Measurements from ENCODE around the gene FLT3.

FLT3 gene

GRCh38 chr13:27988520-27988919, 111.9 kb downstream of the FLT3 start, which contains the start of gene URAD:
TSS of gene URAD (minus strand) at chr13:27988693. CDS start at chr13:27988637, 56 bp downstream.
- Histone ChIP-seq H3K27me3 (ENCODE audit: low read length) (no peaks in the 10 kb centered on the region), H3F3A (ENCODE audit: insufficient read depth) (no peaks in the 10 kb centered on the region), H4K20me1 (ENCODE audit: low read depth, low read length) (no peaks in the 10 kb centered on the region), H3K9ac (ENCODE audit: low read length) (no peak within 1 kb of the TSS), H3K9me3 (ENCODE audit: insufficient read depth, low read length) (no peaks in the 10 kb centered on the region), H3K4me3 (ENCODE audit: insufficient read depth, low read length, poor library complexity, severe bottlenecking) (no peak within 1 kb of the TSS), H3K4me2 (ENCODE audit: low read depth, low read length, poor library complexity, severe bottlenecking) (no peak within 1 kb of the TSS), H3K79me2 (ENCODE audit: insufficient read depth, low read length) (no peaks in the 10 kb centered on the region), H3K36me3 (ENCODE audit: low read length) (no peaks in the 10 kb centered on the region), H3K9me2 (replicated peaks; ENCODE audit: insufficient read depth, low read length) (no peaks in the 10 kb centered on the region), H2AFZ (ENCODE audit: low read depth, low read length, severe bottlenecking) (no peak within 1 kb of the TSS), H3K27ac (ENCODE audit: low read depth, low read length) (no peak within 1 kb of the TSS)
- TF ChIP-seq, protein P1, sequence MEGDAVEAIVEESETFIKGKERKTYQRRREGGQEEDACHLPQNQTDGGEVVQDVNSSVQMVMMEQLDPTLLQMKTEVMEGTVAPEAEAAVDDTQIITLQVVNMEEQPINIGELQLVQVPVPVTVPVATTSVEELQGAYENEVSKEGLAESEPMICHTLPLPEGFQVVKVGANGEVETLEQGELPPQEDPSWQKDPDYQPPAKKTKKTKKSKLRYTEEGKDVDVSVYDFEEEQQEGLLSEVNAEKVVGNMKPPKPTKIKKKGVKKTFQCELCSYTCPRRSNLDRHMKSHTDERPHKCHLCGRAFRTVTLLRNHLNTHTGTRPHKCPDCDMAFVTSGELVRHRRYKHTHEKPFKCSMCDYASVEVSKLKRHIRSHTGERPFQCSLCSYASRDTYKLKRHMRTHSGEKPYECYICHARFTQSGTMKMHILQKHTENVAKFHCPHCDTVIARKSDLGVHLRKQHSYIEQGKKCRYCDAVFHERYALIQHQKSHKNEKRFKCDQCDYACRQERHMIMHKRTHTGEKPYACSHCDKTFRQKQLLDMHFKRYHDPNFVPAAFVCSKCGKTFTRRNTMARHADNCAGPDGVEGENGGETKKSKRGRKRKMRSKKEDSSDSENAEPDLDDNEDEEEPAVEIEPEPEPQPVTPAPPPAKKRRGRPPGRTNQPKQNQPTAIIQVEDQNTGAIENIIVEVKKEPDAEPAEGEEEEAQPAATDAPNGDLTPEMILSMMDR (IDR thresholded peaks at IDR 0.05; ENCODE audit: insufficient read depth, low read length, poor library complexity, severe bottlenecking) = no peak
- no peak for TF ChIP-seq EZH2phosphoT487 (conservative IDR thresholded peaks at IDR 0.05; ENCODE audit: low read length)

GRCh38 chr13:27985600-27985999, 114.8 kb downstream of the FLT3 start:
- Histone ChIP-seq H4K20me1 (ENCODE audit: low read depth, low read length) (no peaks in the 10 kb centered on the region), H3K4me2 (ENCODE audit: low read depth, low read length, poor library complexity, severe bottlenecking) (no peak overlapping the region), H2AFZ (ENCODE audit: low read depth, low read length, severe bottlenecking) (no peak overlapping the region), H3K9me2 (replicated peaks; ENCODE audit: insufficient read depth, low read length) (no peaks in the 10 kb centered on the region), H3F3A (ENCODE audit: insufficient read depth) (no peaks in the 10 kb centered on the region), H3K36me3 (ENCODE audit: low read length) (no peaks in the 10 kb centered on the region), H3K9ac (ENCODE audit: low read length) (no peak overlapping the region), H3K79me2 (ENCODE audit: insufficient read depth, low read length) (no peaks in the 10 kb centered on the region), H3K4me3 (ENCODE audit: insufficient read depth, low read length, poor library complexity, severe bottlenecking) (no peak overlapping the region), H3K9me3 (ENCODE audit: insufficient read depth, low read length) (no peaks in the 10 kb centered on the region), H3K27me3 (ENCODE audit: low read length) (no peaks in the 10 kb centered on the region), H3K27ac (ENCODE audit: low read depth, low read length) (no peak overlapping the region)
- TF ChIP-seq, protein P1 (IDR thresholded peaks at IDR 0.05; ENCODE audit: insufficient read depth, low read length, poor library complexity, severe bottlenecking) = no peak
- TF ChIP-seq EZH2phosphoT487 (conservative IDR thresholded peaks at IDR 0.05; ENCODE audit: low read length) = no peak

DNA sequence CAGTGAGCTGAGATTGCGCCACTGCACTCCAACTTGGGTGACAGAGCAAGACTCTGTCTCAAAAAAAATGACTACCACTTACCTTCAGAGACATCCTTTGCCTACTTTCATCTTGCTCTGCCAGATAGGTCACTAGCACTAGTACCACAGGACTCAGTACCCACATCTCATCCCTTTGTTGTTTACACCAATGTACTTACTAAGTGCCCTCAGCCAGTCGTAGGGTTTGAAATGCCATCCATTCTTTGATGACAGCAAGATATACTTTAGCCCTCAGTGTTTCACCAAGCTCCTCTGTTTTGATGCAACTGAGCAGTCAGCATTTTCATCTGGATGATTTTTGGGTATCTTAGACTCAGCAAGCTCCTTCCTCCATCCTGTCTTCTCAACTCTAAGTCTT, 118.0 kb downstream of the FLT3 start:
- Histone ChIP-seq H3K27ac (ENCODE audit: low read depth, low read length) (no peak overlapping the region), H3K4me3 (ENCODE audit: insufficient read depth, low read length, poor library complexity, severe bottlenecking) (no peak overlapping the region), H3K9ac (ENCODE audit: low read length) (no peak overlapping the region), H3K4me2 (ENCODE audit: low read depth, low read length, poor library complexity, severe bottlenecking) (no peak overlapping the region), H3K79me2 (ENCODE audit: insufficient read depth, low read length) (no peaks in the 10 kb centered on the region), H3K9me2 (replicated peaks; ENCODE audit: insufficient read depth, low read length) (no peaks in the 10 kb centered on the region), H3F3A (ENCODE audit: insufficient read depth) (no peaks in the 10 kb centered on the region), H4K20me1 (ENCODE audit: low read depth, low read length) (no peaks in the 10 kb centered on the region), H3K36me3 (ENCODE audit: low read length) (no peaks in the 10 kb centered on the region), H2AFZ (ENCODE audit: low read depth, low read length, severe bottlenecking) (no peak overlapping the region), H3K27me3 (ENCODE audit: low read length) (no peaks in the 10 kb centered on the region), H3K9me3 (ENCODE audit: insufficient read depth, low read length) (no peaks in the 10 kb centered on the region)
- TF ChIP-seq, protein P1 (IDR thresholded peaks at IDR 0.05; ENCODE audit: insufficient read depth, low read length, poor library complexity, severe bottlenecking) = no peak
- TF ChIP-seq EZH2phosphoT487 (conservative IDR thresholded peaks at IDR 0.05; ENCODE audit: low read length) = no peak
